NCI-H187 treated with DMSO at 0.1 percent for 48 hours (cell line): ENCODE data around the gene MAGEF1.

ENCODE experiments used
- DNase-seq: peaks from one replicate; lab custom pipeline; 2025; lab: John Stamatoyannopoulos, UW

The MAGEF1 gene

GRCh38 chr3:184724699-184725098, 12.8 kb upstream of the MAGEF1 start:
- no peak for DNase-seq

GRCh38 chr3:184719709-184720108, 7.8 kb upstream of the MAGEF1 start:
- DNase-seq: no peak

- no peak for DNase-seq
These were observed 6.6 kb upstream of the MAGEF1 start for GRCh38 chr3:184718431-184718830.

GRCh38 chr3:184717399-184717983, 5.6 kb upstream of the MAGEF1 start:
- no peak for DNase-seq

DNA sequence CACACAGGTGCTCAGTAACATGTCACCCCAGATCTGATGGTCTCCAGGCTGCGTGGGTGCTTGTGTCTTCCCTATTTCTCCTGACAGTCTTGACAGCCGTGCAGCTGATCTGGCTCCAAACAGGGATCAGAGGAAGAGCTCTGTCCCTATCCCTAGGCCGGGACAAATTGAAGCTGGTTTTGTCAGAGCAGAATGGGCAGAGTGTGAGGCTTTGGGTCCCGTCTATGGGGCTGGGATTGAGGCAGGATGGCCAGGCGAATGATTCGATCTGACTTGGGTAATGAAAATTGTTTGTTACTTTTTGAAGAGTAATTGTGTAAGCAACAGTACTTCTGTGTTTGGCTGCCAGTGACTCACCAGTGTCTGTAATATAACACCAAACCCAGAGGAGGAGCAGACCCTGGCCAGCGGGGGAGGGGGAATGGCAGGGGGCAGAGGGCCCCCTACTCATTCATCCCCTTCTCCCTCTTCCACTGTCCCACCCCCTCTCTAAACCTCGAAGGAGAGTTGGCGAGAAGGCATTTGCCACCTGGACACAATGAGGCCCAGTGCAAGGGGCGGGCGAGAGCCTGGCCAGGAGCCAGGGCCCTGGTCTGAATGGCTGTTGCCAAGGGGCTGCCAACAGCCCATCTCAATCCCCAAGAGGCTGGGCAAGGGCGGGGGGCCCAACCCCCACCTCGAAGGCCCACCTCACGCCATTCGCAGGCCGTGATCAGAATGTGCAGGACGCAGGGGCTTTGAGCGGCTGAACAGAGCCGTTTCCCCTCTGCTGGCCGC, 4.9 kb upstream of the MAGEF1 start:
- no peak for DNase-seq

DNA sequence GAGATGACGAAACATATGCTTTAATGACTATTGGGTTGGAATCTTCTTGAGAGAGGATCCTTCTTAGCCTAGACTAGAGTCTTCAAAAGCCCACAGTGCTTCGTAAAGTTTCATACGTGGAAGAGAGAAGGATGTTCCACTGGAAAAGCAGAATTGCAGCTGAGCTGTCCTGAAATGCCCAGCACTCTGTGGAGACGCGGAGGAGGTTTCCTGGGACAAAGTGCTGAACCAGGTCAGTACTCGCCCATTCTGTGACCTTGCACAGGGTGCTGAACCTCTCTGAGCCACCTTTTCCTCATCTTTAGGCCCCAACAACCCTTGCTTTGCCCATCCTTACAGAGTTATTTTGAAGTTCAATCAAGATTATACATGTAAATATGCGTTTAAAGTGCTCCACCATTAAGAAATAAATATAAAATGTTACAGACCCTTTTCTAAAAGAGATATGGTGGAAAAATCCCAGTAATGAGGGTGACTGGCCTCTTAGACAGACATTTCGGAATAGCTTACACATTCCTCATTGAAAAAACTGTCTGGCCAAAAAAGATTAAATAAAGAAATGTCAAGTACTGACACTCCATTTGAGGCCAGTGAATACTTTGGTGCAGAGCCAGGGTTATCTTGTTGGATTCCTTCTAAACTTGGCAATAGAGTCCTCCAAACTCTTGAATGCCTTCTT, 4.2 kb upstream of the MAGEF1 start:
- no peak for DNase-seq

- no peak for DNase-seq
These were observed 1.7 kb upstream of the MAGEF1 start for GRCh38 chr3:184713521-184713920.

- DNase-seq: no peak
These were observed 1.1 kb upstream of the MAGEF1 start for GRCh38 chr3:184713040-184713355.

- no peak for DNase-seq
These were observed 580 bp upstream of the MAGEF1 start for GRCh38 chr3:184712248-184713039.

DNA sequence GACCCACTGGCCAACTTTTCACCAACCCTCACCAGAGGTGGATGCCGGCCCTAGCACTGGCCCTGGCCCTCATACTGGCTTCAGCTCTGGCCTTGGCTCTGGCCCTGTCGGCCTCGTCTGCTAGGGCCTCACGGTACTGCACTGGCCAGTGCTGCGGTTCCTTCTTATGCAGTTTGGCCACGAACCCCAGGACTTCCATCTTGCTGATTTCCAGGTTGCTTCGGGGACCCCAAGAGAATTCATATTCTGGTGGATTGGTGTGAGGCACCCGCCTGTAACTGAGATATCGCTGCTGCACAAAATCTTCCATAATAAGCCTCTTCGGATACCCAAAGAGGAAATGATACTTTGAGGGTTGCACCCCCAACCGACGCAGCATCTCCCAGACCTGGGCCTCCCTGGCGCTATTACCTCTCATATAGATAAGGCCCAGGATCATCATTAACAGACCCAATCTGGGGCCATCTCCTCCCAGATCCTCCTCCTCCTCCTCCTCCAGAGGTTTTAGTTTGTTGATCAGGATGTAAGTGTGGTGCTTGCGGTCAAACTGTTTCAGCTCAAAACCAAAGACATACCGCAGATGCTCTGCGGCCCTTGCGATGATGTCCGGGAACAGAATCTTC, 883 bp downstream of the MAGEF1 start:
- no peak for DNase-seq

DNA sequence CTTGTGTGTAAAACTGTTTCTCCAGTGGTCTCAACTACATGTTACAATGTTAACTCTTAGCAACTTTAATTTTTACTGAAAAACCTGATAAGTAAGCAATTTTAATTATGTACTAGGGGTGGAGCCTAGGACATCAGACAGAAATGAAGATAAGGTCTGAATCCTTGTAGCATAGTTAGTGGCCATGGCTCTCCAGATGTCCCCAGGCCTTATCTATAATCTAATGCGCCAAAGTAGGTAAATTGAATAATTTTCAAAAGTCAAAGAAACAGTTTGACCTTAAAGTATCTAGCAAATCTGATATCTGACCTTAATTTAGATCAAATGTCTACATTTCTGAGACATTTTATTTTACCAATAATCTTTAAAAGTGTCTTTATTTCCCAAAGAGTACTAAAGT, 8.2 kb downstream of the MAGEF1 start:
- no peak for DNase-seq

- no peak for DNase-seq
These were observed 11.1 kb downstream of the MAGEF1 start for GRCh38 chr3:184700759-184701158.

- DNase-seq: no peak
These were observed 14.0 kb downstream of the MAGEF1 start for GRCh38 chr3:184697845-184698244.

- DNase-seq: no peak
These were observed 15.2 kb downstream of the MAGEF1 start for GRCh38 chr3:184696697-184697096.

- DNase-seq: no peak
These were observed 17.1 kb downstream of the MAGEF1 start for GRCh38 chr3:184694716-184695115.

DNA sequence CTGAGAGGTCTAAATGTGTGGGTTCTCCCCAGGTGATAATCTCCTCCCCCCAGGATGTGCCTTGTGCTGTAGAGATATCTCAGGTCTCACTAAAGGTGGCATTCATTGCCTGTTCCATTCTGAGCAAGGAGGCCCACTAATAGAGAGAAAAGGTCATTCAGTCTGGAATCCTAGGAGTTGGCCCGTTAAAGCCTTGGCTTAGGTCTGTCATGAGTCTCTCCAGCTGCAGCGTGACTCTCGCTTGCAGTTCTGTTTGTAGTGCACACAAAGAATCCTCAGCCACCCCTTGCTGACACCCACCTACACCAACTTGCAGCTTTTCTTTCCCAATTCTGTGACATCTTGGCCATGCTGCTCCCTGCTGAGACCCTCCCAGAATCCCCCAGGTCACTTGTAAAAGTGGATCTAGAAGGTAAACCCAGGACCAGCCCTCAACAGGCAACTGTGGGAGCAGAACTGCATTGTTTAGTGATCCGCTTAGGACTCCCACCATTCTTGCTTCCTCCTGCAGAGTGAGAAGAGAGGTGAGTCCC, 17.7 kb downstream of the MAGEF1 start:
- DNase-seq: no peak

- DNase-seq: no peak
These were observed 18.6 kb downstream of the MAGEF1 start for GRCh38 chr3:184693011-184693975.

DNA sequence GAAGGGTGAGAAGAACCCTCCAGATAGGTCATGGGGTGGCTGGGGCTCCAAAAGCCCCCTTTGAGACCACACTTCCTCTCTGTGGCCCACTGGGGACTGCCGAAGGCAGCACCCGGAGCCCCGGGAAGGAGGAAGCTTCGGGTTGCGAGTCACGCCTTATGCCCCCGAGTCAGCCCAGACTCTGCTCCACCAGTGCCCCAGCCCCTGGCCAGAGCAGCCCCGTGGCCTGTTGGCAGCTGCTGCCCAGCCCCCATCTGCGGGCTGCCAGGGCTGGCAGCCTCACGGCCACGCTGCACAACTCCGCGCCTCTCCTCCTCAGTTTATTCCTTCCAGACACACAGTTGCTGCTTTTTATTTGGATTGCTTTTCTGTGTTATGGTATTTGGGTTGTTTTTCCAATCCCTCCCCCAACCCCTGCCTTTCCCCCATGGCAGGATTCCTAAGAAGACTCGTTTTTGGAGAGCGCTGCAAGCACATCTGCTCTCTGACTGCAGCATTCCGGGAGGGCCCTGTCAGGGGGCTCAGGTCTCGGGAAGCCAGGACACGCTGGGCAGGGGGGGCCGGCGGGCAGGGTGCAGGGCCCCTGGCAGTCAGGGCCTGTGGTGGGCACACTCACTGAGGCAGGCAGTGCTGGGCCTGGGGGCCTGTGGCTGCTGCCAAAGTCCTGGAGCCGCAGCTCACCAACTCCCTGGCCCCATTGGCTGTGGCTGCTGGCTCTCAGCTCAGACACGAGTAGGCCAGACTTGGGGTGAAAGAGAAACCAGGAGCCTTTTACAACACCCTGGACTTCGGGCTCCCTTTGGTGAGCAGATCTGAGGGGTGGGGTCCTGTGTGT, 20.2 kb downstream of the MAGEF1 start:
- DNase-seq: no peak

DNA sequence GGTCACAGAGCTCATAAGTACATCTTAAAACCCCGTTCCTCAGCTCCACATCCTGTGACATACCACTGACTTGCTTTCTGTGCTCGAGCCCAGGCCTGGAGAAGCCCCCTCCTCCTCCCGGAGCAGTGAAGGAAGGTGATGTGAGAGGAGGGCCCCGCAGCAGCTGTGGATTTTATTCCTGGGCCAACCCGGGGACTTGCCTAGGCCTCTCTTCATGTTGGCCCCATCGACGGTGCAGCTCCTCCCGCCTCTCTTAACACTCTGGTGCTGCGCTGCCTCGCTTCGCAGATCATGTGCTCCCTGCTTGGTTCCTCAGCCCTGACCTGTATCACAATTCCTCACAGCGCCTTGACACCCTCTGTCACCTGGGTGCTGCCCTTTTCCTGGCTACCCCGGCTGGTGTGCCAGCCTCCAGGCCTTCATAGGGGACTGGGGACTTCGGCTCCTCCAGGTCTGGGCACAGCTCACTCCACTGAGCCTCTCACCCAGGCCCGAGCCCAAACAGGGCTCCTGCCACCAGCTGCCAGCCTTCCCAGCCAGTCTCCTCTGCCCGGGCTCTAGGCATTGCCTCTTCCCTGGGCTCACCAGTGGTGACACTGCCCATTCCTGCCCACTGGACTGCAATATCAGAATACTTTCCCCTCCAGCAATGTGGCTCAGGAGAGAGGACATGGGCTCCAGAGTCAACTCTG, 21.5 kb downstream of the MAGEF1 start:
- DNase-seq: no peak
